ENCODE measurements around the gene AIF1.
A peak's percentile ranks its signal among the peaks of the same experiment; 100 is the strongest.

Gene AIF1

GRCh38 chr6:31614684-31615578 is at the start of gene AIF1:
Gene AIF1, plus strand, starts transcription at chr6:31615234. Its CDS starts 96 bp downstream, at chr6:31615330.
- peak within 1 kb of the TSS in 1 of 2 donors; percentile 41 for H3K4me3 ChIP-seq (ENCODE audit: low read length in 2 of 2)
- peak within 1 kb of the TSS in 1 of 2 donors; percentile 43 for H3K27ac ChIP-seq (ENCODE audit: low read depth in 2 of 2, low read length in 2 of 2)
- no peaks in the 10 kb centered on the region for H3K36me3 ChIP-seq (ENCODE audit: control insufficient read depth in 2 of 2, insufficient read depth in 2 of 2, low read length in 2 of 2)
- H3K27me3 ChIP-seq (ENCODE audit: control insufficient read depth in 2 of 2, insufficient read depth in 2 of 2, low read length in 2 of 2) = no peaks in the 10 kb centered on the region
- H3K9me3 ChIP-seq (ENCODE audit: control insufficient read depth in 2 of 2, low read length in 2 of 2) = no peaks in the 10 kb centered on the region
- peaks cover 9 to 16% of the 10 kb centered on the region in 2 donors for H3K4me1 ChIP-seq (ENCODE audit: control insufficient read depth in 2 of 2, insufficient read depth in 2 of 2, low read length in 2 of 2)
- peak within 1 kb of the TSS in 1 of 2 donors; percentile 14 for H3K9ac ChIP-seq (ENCODE audit: low read depth in 1 of 2, low read length in 2 of 2)

GRCh38 chr6:31567531-31568370 is 47.3 kb upstream of the AIF1 start:
- H3K36me3 ChIP-seq (ENCODE audit: control insufficient read depth in 2 of 2, insufficient read depth in 2 of 2, low read length in 2 of 2) = no peaks in the 10 kb centered on the region
- H3K27me3 ChIP-seq (ENCODE audit: control insufficient read depth in 2 of 2, insufficient read depth in 2 of 2, low read length in 2 of 2) = no peaks in the 10 kb centered on the region
- no peak overlapping the region for H3K9ac ChIP-seq (ENCODE audit: low read depth in 1 of 2, low read length in 2 of 2)
- H3K9me3 ChIP-seq (ENCODE audit: control insufficient read depth in 2 of 2, low read length in 2 of 2) = no peaks in the 10 kb centered on the region
- H3K4me1 ChIP-seq (ENCODE audit: control insufficient read depth in 2 of 2, insufficient read depth in 2 of 2, low read length in 2 of 2) = peaks cover 4 to 9% of the 10 kb centered on the region in 2 donors
- H3K27ac ChIP-seq (ENCODE audit: low read depth in 2 of 2, low read length in 2 of 2) = peak overlapping the region in 1 of 2 donors; percentile 4
- H3K4me3 ChIP-seq (ENCODE audit: low read length in 2 of 2) = no peak overlapping the region

- peaks cover 4 to 9% of the 10 kb centered on the region in 2 donors for H3K4me1 ChIP-seq (ENCODE audit: control insufficient read depth in 2 of 2, insufficient read depth in 2 of 2, low read length in 2 of 2)
- no peak overlapping the region for H3K4me3 ChIP-seq (ENCODE audit: low read length in 2 of 2)
- H3K9ac ChIP-seq (ENCODE audit: low read depth in 1 of 2, low read length in 2 of 2) = no peak overlapping the region
- H3K27ac ChIP-seq (ENCODE audit: low read depth in 2 of 2, low read length in 2 of 2) = peak overlapping the region in 1 of 2 donors; percentile 10
- H3K36me3 ChIP-seq (ENCODE audit: control insufficient read depth in 2 of 2, insufficient read depth in 2 of 2, low read length in 2 of 2) = no peaks in the 10 kb centered on the region
- no peaks in the 10 kb centered on the region for H3K9me3 ChIP-seq (ENCODE audit: control insufficient read depth in 2 of 2, low read length in 2 of 2)
- no peaks in the 10 kb centered on the region for H3K27me3 ChIP-seq (ENCODE audit: control insufficient read depth in 2 of 2, insufficient read depth in 2 of 2, low read length in 2 of 2)
Measured at GRCh38 chr6:31568537-31568961, 46.5 kb upstream of the AIF1 start.

DNA sequence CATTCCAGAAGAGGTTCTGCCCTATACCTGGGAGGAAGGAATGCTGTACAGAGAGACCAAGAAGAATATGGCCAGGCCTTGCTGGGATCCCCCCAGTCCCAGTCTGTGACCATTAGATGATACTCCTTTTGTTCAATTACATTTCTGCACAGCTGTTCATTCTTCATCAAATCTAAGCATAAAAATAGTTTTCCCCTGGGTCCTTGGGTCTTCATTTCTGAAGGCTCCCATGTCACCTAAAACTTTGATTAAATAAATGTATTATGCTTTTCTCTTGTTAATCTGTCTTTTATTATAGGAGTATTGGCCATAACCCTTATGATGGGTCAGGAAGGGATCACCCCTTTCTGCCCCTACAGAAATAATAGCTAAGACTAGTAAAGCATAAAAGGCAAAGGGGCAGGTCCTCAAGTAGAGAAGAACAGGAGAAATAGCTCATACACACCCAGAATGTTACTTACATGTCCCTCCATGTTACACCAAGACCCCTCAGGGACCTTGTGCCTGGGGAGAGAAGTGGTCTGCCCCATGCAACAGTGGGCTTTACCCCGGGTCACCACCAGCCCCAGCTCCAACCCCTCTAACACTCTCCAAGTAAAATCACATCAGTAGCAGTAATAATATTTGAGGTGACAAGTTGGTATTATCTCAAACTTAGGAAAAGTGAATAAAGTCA is 45.0 kb upstream of the AIF1 start:
- Histone ChIP-seq H3K27ac (ENCODE audit: low read depth in 2 of 2, low read length in 2 of 2) (no peak overlapping the region), H3K9me3 (ENCODE audit: control insufficient read depth in 2 of 2, low read length in 2 of 2) (no peaks in the 10 kb centered on the region), H3K4me1 (ENCODE audit: control insufficient read depth in 2 of 2, insufficient read depth in 2 of 2, low read length in 2 of 2) (peaks cover 5 to 14% of the 10 kb centered on the region in 2 donors), H3K27me3 (ENCODE audit: control insufficient read depth in 2 of 2, insufficient read depth in 2 of 2, low read length in 2 of 2) (no peaks in the 10 kb centered on the region), H3K4me3 (ENCODE audit: low read length in 2 of 2) (no peak overlapping the region), H3K9ac (ENCODE audit: low read depth in 1 of 2, low read length in 2 of 2) (no peak overlapping the region), H3K36me3 (ENCODE audit: control insufficient read depth in 2 of 2, insufficient read depth in 2 of 2, low read length in 2 of 2) (no peaks in the 10 kb centered on the region)

- Histone ChIP-seq H3K9ac (ENCODE audit: low read depth in 1 of 2, low read length in 2 of 2) (peak within 1 kb of the TSS in 1 of 2 donors; percentile 47), H3K27me3 (ENCODE audit: control insufficient read depth in 2 of 2, insufficient read depth in 2 of 2, low read length in 2 of 2) (no peaks in the 10 kb centered on the region), H3K4me3 (ENCODE audit: low read length in 2 of 2) (peak within 1 kb of the TSS; percentile 6 to 65), H3K36me3 (ENCODE audit: control insufficient read depth in 2 of 2, insufficient read depth in 2 of 2, low read length in 2 of 2) (no peaks in the 10 kb centered on the region), H3K4me1 (ENCODE audit: control insufficient read depth in 2 of 2, insufficient read depth in 2 of 2, low read length in 2 of 2) (peaks cover 7 to 14% of the 10 kb centered on the region in 2 donors), H3K9me3 (ENCODE audit: control insufficient read depth in 2 of 2, low read length in 2 of 2) (no peaks in the 10 kb centered on the region), H3K27ac (ENCODE audit: low read depth in 2 of 2, low read length in 2 of 2) (peak within 1 kb of the TSS; percentile 34 to 69)
Measured at GRCh38 chr6:31572041-31572911, 42.8 kb upstream of the AIF1 start, which contains the start of gene LTA. Gene LTA, plus strand, starts transcription at chr6:31572289. Its CDS starts 454 bp downstream, at chr6:31572743.

DNA sequence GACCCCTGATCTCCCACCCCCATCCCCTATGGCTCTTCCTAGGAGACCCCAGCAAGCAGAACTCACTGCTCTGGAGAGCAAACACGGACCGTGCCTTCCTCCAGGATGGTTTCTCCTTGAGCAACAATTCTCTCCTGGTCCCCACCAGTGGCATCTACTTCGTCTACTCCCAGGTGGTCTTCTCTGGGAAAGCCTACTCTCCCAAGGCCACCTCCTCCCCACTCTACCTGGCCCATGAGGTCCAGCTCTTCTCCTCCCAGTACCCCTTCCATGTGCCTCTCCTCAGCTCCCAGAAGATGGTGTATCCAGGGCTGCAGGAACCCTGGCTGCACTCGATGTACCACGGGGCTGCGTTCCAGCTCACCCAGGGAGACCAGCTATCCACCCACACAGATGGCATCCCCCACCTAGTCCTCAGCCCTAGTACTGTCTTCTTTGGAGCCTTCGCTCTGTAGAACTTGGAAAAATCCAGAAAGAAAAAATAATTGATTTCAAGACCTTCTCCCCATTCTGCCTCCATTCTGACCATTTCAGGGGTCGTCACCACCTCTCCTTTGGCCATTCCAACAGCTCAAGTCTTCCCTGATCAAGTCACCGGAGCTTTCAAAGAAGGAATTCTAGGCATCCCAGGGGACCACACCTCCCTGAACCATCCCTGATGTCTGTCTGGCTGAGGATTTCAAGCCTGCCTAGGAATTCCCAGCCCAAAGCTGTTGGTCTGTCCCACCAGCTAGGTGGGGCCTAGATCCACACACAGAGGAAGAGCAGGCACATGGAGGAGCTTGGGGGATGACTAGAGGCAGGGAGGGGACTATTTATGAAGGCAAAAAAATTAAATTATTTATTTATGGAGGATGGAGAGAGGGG is 41.6 kb upstream of the AIF1 start:
- H3K4me1 ChIP-seq (ENCODE audit: control insufficient read depth in 2 of 2, insufficient read depth in 2 of 2, low read length in 2 of 2) = peaks cover 3 to 8% of the 10 kb centered on the region in 2 donors
- H3K36me3 ChIP-seq (ENCODE audit: control insufficient read depth in 2 of 2, insufficient read depth in 2 of 2, low read length in 2 of 2) = no peaks in the 10 kb centered on the region
- H3K4me3 ChIP-seq (ENCODE audit: low read length in 2 of 2) = no peak overlapping the region
- peaks cover 0 to under 1% of the 10 kb centered on the region in 2 donors for H3K27me3 ChIP-seq (ENCODE audit: control insufficient read depth in 2 of 2, insufficient read depth in 2 of 2, low read length in 2 of 2)
- no peaks in the 10 kb centered on the region for H3K9me3 ChIP-seq (ENCODE audit: control insufficient read depth in 2 of 2, low read length in 2 of 2)
- H3K9ac ChIP-seq (ENCODE audit: low read depth in 1 of 2, low read length in 2 of 2) = no peak overlapping the region
- H3K27ac ChIP-seq (ENCODE audit: low read depth in 2 of 2, low read length in 2 of 2) = no peak overlapping the region

DNA sequence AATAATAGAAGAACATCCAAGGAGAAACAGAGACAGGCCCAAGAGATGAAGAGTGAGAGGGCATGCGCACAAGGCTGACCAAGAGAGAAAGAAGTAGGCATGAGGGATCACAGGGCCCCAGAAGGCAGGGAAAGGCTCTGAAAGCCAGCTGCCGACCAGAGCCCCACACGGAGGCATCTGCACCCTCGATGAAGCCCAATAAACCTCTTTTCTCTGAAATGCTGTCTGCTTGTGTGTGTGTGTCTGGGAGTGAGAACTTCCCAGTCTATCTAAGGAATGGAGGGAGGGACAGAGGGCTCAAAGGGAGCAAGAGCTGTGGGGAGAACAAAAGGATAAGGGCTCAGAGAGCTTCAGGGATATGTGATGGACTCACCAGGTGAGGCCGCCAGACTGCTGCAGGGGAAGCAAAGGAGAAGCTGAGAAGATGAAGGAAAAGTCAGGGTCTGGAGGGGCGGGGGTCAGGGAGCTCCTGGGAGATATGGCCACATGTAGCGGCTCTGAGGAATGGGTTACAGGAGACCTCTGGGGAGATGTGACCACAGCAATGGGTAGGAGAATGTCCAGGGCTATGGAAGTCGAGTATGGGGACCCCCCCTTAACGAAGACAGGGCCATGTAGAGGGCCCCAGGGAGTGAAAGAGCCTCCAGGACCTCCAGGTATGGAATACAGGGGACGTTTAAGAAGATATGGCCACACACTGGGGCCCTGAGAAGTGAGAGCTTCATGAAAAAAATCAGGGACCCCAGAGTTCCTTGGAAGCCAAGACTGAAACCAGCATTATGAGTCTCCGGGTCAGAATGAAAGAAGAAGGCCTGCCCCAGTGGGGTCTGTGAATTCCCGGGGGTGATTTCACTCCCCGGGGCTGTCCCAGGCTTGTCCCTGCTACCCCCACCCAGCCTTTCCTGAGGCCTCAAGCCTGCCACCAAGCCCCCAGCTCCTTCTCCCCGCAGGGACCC is 40.6 kb upstream of the AIF1 start:
- Histone ChIP-seq H3K4me1 (ENCODE audit: control insufficient read depth in 2 of 2, insufficient read depth in 2 of 2, low read length in 2 of 2) (peaks cover 3 to 8% of the 10 kb centered on the region in 2 donors), H3K9ac (ENCODE audit: low read depth in 1 of 2, low read length in 2 of 2) (no peak overlapping the region), H3K36me3 (ENCODE audit: control insufficient read depth in 2 of 2, insufficient read depth in 2 of 2, low read length in 2 of 2) (no peaks in the 10 kb centered on the region), H3K27me3 (ENCODE audit: control insufficient read depth in 2 of 2, insufficient read depth in 2 of 2, low read length in 2 of 2) (peaks cover 0 to 2% of the 10 kb centered on the region in 2 donors), H3K4me3 (ENCODE audit: low read length in 2 of 2) (no peak overlapping the region), H3K27ac (ENCODE audit: low read depth in 2 of 2, low read length in 2 of 2) (peak overlapping the region in 1 of 2 donors; percentile 38), H3K9me3 (ENCODE audit: control insufficient read depth in 2 of 2, low read length in 2 of 2) (no peaks in the 10 kb centered on the region)

- Histone ChIP-seq H3K36me3 (ENCODE audit: control insufficient read depth in 2 of 2, insufficient read depth in 2 of 2, low read length in 2 of 2) (no peaks in the 10 kb centered on the region), H3K4me3 (ENCODE audit: low read length in 2 of 2) (peak within 1 kb of the TSS; percentile 47 to 74), H3K27me3 (ENCODE audit: control insufficient read depth in 2 of 2, insufficient read depth in 2 of 2, low read length in 2 of 2) (peaks cover 0 to 5% of the 10 kb centered on the region in 2 donors), H3K9me3 (ENCODE audit: control insufficient read depth in 2 of 2, low read length in 2 of 2) (no peaks in the 10 kb centered on the region), H3K4me1 (ENCODE audit: control insufficient read depth in 2 of 2, insufficient read depth in 2 of 2, low read length in 2 of 2) (peaks cover 3 to 11% of the 10 kb centered on the region in 2 donors), H3K27ac (ENCODE audit: low read depth in 2 of 2, low read length in 2 of 2) (peak within 1 kb of the TSS; percentile 25 to 68), H3K9ac (ENCODE audit: low read depth in 1 of 2, low read length in 2 of 2) (peak within 1 kb of the TSS; percentile 35 to 47)
Measured at GRCh38 chr6:31575335-31575901, 39.6 kb upstream of the AIF1 start, which contains the start of gene TNF. Gene TNF, plus strand, starts transcription at chr6:31575565. Its CDS starts 177 bp downstream, at chr6:31575742.

All from mucosa of rectum (tissue), 2 donors.